Ectodermal cell (in vitro differentiated cells): ENCODE measurements around the gene LRCH3.
"Not testable (repeated sequence)": the region's sequence is repeated elsewhere in the genome, so short reads cannot be mapped to it uniquely, and the experiment has no call there.

ENCODE experiments used
- H3K27ac ChIP-seq: 2 replicates; pipeline ENCODE4 v1.7.0; 2013; ENCODE audit warnings: mild to moderate bottlenecking, low read depth, low read length; ENCODE audit not compliant: insufficient read depth, poor library complexity, severe bottlenecking
- H3K27me3 ChIP-seq: 2 replicates; pipeline ENCODE4 v1.7.0; 2013; ENCODE audit warnings: mild to moderate bottlenecking, low read length; ENCODE audit not compliant: insufficient read depth, control insufficient read depth, poor library complexity, severe bottlenecking
- H3K36me3 ChIP-seq: one replicate; pipeline ENCODE4 v1.7.0; 2013; ENCODE audit warnings: low read length; ENCODE audit not compliant: control insufficient read depth, insufficient read depth
- H3K4me1 ChIP-seq: one replicate; pipeline ENCODE4 v1.7.0; 2013; ENCODE audit warnings: low read length; ENCODE audit not compliant: control insufficient read depth, insufficient read depth
- H3K4me3 ChIP-seq: 2 replicates; pipeline ENCODE4 v1.7.0; 2013; ENCODE audit warnings: low read depth, low read length, control low read depth; ENCODE audit not compliant: insufficient read depth
- H3K9me3 ChIP-seq: 2 replicates; pipeline ENCODE4 v1.7.0; 2013; ENCODE audit warnings: mild to moderate bottlenecking, low read length, moderate library complexity; ENCODE audit not compliant: control insufficient read depth
- WGBS, 2 experiments: methylation state at CpG; one replicate each; pipeline ENCODE4 v1.1.7; 2013; ENCODE audit warnings: missing lambda C conversion rate in 2 of 2; 5-methylcytosine and 5-hydroxymethylcytosine counted together

The LRCH3 gene

DNA sequence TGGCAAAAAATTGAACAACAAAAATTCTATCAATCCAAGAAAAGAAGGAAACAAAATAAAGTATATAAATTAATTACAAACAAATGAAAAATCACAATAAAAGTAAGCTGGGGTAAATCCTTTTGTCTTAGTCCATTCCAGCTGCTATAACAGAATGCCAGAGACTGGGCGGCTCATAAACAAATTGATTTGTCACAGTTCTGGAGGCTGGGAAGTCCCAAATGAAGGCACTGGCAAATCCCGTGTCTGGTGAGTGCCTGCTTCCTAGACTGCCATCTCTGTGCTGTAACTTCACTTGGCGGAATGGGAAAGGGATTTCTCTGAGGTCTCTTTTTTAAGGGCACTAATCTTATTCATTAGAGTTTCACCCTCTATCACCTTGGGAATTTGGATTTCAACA, 105.4 kb downstream of the LRCH3 start:
- H3K27me3 ChIP-seq: no peaks in the 10 kb centered on the region
- H3K27ac ChIP-seq: no peak overlapping the region
- 92% methylated on average over 3 of the region's 3 CpGs for WGBS, 2 experiments
- no peaks in the 10 kb centered on the region for H3K4me1 ChIP-seq
- H3K36me3 ChIP-seq: no peaks in the 10 kb centered on the region
- no peak overlapping the region for H3K4me3 ChIP-seq
- no peaks in the 10 kb centered on the region for H3K9me3 ChIP-seq

DNA sequence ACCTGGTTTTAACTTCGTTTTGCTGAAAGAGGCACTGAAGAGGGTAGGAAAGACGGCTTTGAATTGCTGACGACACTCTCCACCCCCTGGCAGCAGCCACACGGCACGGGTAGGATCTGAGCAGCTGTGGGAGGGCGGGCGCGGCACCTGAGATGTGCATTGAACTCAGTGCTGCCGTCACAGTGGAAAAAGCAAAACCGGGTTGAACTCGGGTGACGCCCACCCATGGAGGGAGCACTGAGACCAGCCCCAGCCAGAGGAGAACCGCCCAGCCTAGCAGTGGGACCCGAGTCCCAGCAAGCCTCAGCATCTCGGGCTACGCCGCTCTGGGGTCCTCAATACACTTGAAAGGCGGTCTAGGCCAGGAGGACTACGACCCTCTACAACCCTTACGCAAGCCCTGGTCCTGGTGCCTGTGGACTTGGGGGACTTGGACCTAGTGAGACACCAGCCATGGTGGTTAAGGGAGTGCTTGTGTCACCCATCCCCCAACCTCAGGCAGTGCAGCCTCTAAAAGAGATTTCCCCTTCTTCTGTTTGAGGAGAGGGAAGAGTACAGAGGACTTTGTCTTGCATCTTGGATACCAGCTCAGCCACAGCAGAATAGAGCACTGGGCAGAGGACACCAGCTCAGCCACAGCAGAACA, 108.9 kb downstream of the LRCH3 start:
- Histone ChIP-seq H3K4me1 (no peaks in the 10 kb centered on the region), H3K27me3 (no peaks in the 10 kb centered on the region), H3K36me3 (no peaks in the 10 kb centered on the region), H3K27ac (no peak overlapping the region), H3K4me3 (no peak overlapping the region), H3K9me3 (no peaks in the 10 kb centered on the region)
- WGBS, 2 experiments: 86 to 89% methylated on average over 20 of the region's 20 CpGs

DNA sequence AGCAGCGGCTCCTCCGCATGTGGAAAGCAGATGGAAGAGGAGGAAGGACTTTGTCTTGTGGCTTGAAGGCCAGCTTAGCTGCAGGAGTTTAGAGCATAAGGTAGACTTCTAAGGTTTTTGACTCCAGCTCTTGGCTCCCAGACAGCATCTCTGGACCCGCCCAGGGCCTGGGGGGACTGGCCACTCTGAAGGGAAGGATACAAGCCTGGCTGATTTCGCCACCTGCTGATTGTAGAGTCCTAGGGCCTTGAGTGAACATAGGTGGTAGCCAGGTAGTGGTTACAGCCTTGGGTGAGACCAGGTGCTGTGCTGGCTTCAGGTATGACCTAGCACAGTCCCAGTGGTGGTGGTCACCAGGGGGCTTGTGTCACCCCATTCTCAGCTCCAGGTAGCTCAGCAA, 110.6 kb downstream of the LRCH3 start:
- H3K4me3 ChIP-seq: no peak overlapping the region
- H3K27me3 ChIP-seq: no peaks in the 10 kb centered on the region
- H3K9me3 ChIP-seq: no peaks in the 10 kb centered on the region
- no peaks in the 10 kb centered on the region for H3K36me3 ChIP-seq
- WGBS, 2 experiments: 93 to 96% methylated on average over 4 of the region's 4 CpGs
- H3K27ac ChIP-seq: no peak overlapping the region
- H3K4me1 ChIP-seq: peaks cover 5% of the 10 kb centered on the region

GRCh38 chr3:197906023-197906849, 115.2 kb downstream of the LRCH3 start:
- no peaks in the 10 kb centered on the region for H3K9me3 ChIP-seq
- WGBS, 2 experiments: 23% methylated on average over 17 of the region's 17 CpGs
- no peak overlapping the region for H3K27ac ChIP-seq
- no peaks in the 10 kb centered on the region for H3K27me3 ChIP-seq
- peaks cover 5% of the 10 kb centered on the region for H3K4me1 ChIP-seq
- no peaks in the 10 kb centered on the region for H3K36me3 ChIP-seq
- no peak overlapping the region for H3K4me3 ChIP-seq

- no peak overlapping the region for H3K4me3 ChIP-seq
- H3K27ac ChIP-seq: no peak overlapping the region
- 90 to 92% methylated on average over 3 of the region's 3 CpGs for WGBS, 2 experiments
- peaks cover 5% of the 10 kb centered on the region for H3K4me1 ChIP-seq
- no peaks in the 10 kb centered on the region for H3K9me3 ChIP-seq
- no peaks in the 10 kb centered on the region for H3K27me3 ChIP-seq
- H3K36me3 ChIP-seq: no peaks in the 10 kb centered on the region
Measured at GRCh38 chr3:197906850-197907187, 115.8 kb downstream of the LRCH3 start.

DNA sequence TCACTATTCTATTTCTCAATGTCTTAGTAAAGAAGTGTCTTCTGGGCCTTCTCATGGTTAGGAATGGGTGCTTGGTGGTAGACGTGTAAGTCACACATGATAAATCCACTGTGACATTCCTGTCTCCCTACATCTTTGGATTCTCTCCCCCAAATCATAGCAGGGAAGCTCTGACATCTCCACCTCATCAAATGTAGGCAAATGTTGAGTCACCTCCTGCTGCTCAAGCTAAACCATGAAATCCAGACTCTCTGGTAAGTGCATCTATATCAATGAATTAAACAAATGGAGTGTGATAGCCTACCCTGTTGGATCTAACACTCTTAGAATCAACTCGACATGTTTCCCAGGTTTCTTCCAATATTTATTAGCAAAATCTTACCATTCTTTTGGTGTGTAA, 116.1 kb downstream of the LRCH3 start:
- 78 to 86% methylated on average over 1 to 2 of the region's 2 CpGs for WGBS, 2 experiments

GRCh38 chr3:197908550-197908949, 117.5 kb downstream of the LRCH3 start:
- not testable (repeated sequence) for H3K4me3 ChIP-seq, H3K36me3 ChIP-seq, H3K9me3 ChIP-seq, H3K27ac ChIP-seq, H3K27me3 ChIP-seq
- peaks cover 20% of the 10 kb centered on the region for H3K4me1 ChIP-seq
- WGBS, 2 experiments: 90 to 95% methylated on average over 2 of the region's 2 CpGs

More for the DNA sequence above, 116.1 kb downstream of the LRCH3 start:
- Histone ChIP-seq H3K4me1 (peaks cover 8% of the 10 kb centered on the region), H3K4me3 (no peak overlapping the region), H3K27me3 (no peaks in the 10 kb centered on the region), H3K36me3 (no peaks in the 10 kb centered on the region), H3K9me3 (no peaks in the 10 kb centered on the region), H3K27ac (no peak overlapping the region)

DNA sequence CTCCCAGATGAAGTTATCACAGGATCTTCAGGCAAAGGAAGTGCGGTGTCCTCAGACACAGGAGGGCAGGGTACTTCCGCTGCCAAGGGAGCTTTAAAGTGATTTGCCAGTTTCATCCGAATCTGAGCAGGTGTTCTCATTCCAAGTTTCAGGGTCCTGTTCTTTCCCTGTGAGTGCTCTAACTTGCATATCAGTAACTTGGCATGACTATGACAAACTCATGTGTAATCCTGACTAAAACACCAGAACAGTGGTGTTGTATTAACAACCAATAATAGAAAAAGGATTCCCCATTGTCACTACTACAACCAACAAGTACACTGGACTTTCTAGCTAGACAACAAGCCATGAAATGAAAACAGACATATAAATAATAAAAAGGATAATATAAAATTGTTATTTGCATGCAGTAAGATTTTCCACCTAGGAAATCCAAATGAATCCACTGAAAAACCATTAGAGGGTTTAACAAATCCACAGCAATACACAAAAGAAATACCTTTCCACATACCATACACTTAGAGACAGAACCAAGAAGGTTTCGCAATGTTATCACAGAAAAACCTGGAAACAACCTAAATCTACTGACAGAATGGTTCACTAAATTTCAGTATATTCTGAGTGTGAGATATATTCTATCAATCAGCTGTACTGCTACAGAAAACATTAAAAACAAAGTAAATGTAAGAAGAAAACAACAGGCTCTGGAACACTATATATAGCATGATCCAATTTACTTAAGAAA, 118.1 kb downstream of the LRCH3 start:
- Histone ChIP-seq H3K4me3 (no peak overlapping the region), H3K9me3 (no peaks in the 10 kb centered on the region), H3K36me3 (no peaks in the 10 kb centered on the region), H3K27ac (no peak overlapping the region), H3K4me1 (peaks cover 22% of the 10 kb centered on the region), H3K27me3 (no peaks in the 10 kb centered on the region)
- WGBS, 2 experiments: 93 to 95% methylated on average over 4 of the region's 4 CpGs

DNA sequence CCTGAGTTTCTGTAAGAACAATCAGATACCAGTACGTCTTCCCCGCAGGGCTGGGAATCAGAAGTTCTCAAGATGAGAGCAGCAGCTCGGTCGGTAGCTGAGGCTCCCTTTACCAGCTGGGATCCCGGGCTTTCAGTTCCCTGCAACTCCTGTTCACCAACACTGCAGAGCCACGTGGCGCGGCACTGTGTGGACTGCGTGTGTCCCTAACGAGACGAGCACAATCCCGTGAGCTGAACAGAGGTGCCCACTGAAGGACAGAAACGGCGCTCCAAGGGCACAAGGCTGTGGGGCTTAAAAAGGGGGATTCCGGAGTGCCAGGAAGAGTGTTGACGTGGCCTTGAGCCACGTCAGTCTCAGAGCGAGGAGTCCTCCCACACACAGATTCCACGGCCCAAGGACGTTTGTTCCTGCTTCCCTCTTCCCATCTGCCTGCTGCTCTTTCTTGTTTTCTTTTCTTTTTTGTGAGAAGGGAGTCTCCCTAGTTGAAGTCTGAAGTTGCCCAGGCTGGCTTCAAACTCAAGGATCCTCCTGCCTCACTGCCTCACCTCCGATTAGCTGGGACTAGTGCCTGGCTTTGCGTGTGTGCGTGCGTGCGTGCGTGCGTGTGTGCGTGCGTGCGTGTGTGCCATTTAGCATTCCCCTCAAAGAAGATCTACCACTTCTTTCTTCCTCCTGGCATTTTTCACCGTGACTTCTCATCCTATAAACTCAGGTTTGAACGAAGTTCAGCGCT, 121.9 kb downstream of the LRCH3 start:
- Histone ChIP-seq H3K27ac (peak overlapping the region; percentile 53), H3K27me3 (no peaks in the 10 kb centered on the region)

More for the DNA sequence above, 121.9 kb downstream of the LRCH3 start:
- H3K36me3 ChIP-seq: no peaks in the 10 kb centered on the region
- no peaks in the 10 kb centered on the region for H3K9me3 ChIP-seq
- peaks cover 17% of the 10 kb centered on the region for H3K4me1 ChIP-seq
- WGBS, 2 experiments: 69 to 70% methylated on average over 30 to 33 of the region's 33 CpGs
- H3K4me3 ChIP-seq: no peak overlapping the region
